ENCODE measurements around the gene RHOV. TPM values are rescaled to one million over a fixed set of nuclear protein-coding genes. Genes with fewer than 3 reads are reported as not detected.

RHOV gene
- total and polyA plus RNA-seq, 12 donors, result 0.11 to 0.34 (median 0.15) TPM; not detected in 8

DNA sequence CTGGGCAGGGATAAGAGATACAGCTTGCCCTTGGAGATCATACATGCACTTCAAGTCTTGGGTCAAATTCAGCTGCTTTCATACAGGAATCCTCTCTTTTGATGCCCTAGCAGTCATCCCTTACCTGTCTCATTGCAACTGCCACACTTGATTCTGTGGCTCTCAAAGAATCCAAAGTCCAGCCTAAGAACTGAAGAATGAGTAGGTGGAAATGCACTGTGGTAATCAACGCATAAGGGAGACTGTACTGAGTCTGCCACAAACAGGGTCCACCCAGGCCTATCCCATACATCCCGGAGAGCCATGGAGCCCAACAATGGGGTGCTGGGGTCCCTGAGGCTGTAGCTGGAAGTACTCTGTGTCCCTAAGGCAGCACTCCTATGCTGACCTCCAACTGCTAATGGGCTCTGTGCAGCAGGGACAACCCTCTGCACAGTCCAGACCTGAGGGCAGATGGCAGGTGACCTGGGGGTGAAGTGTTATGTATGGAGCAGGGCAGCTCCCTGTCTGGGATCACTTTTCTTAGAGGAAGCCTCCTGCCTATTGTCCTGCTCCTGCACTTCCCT is 18.5 kb upstream of the RHOV start:
- no peaks in the 10 kb centered on the region for H3K9me3 ChIP-seq (replicated peaks in 1 of 3)
- H3K4me1 ChIP-seq (replicated peaks in 1 of 2), result peaks cover 0 to 17% of the 10 kb centered on the region in 2 donors
- H3K4me3 ChIP-seq, result no peak overlapping the region
- H3K27me3 ChIP-seq, result no peaks in the 10 kb centered on the region
- TF ChIP-seq, protein P1, sequence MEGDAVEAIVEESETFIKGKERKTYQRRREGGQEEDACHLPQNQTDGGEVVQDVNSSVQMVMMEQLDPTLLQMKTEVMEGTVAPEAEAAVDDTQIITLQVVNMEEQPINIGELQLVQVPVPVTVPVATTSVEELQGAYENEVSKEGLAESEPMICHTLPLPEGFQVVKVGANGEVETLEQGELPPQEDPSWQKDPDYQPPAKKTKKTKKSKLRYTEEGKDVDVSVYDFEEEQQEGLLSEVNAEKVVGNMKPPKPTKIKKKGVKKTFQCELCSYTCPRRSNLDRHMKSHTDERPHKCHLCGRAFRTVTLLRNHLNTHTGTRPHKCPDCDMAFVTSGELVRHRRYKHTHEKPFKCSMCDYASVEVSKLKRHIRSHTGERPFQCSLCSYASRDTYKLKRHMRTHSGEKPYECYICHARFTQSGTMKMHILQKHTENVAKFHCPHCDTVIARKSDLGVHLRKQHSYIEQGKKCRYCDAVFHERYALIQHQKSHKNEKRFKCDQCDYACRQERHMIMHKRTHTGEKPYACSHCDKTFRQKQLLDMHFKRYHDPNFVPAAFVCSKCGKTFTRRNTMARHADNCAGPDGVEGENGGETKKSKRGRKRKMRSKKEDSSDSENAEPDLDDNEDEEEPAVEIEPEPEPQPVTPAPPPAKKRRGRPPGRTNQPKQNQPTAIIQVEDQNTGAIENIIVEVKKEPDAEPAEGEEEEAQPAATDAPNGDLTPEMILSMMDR (IDR thresholded peaks at IDR 0.05), result no peak
- TF ChIP-seq POLR2A (IDR thresholded peaks at IDR 0.05), result no peak
- no peak overlapping the region for H3K27ac ChIP-seq
- DNase-seq, result no peak
- H3K36me3 ChIP-seq (replicated peaks in 1 of 2), result peaks cover 0 to 18% of the 10 kb centered on the region in 2 donors
- intact Hi-C loops (cut with DNase I), result loop anchor here (2.0 to 10.0 kb wide), 4 partner anchors 34 to 198 kb away; partner anchors contain the start of gene RAD51 (in 1 of the 2)
- 70 to 86% (median 81%) methylated on average over 2 of the region's 2 CpGs for WGBS, 4 donors

GRCh38 chr15:40891810-40892446 is 17.9 kb upstream of the RHOV start:
- Histone ChIP-seq H3K27me3 (no peaks in the 10 kb centered on the region), H3K4me3 (no peak overlapping the region), H3K4me1 (replicated peaks in 1 of 2) (peaks cover 0 to 11% of the 10 kb centered on the region in 2 donors), H3K27ac (no peak overlapping the region), H3K9me3 (replicated peaks in 1 of 3) (no peaks in the 10 kb centered on the region), H3K36me3 (replicated peaks in 1 of 2) (peaks cover 0 to 12% of the 10 kb centered on the region in 2 donors)
- TF ChIP-seq, protein P1 (IDR thresholded peaks at IDR 0.05), result peak; percentile 52 to 71 (median 62)
- TF ChIP-seq POLR2A (IDR thresholded peaks at IDR 0.05), result no peak
- 5 to 9% (median 8%) methylated on average over 4 of the region's 4 CpGs for WGBS, 4 donors
- intact Hi-C loops (cut with DNase I), result loop anchor here (2.0 to 10.0 kb wide), 4 partner anchors 33 to 197 kb away; partner anchors contain the start of gene RAD51 (in 1 of the 2)
- DNase-seq, result peak in 5 of 7 donors; percentile 36 to 71 (median 60)

DNA sequence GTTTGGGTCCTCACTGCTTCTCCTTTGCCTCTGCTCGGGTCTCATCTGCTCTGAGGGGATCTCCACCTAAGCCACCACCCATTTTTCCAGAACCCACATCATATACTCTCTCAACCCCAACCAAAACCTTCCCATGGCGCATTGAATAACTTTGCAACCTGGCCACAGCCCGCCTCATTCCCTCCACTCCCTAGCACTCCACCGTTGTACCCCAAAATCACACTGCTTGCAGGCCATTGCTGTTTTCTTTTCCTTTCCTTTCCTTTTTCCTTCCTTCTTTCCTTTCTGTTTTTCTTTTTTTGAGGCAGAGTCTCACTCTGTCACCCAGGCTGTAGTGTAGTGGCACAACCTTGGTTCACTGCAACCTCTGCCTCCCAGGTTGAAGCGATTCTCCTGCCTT is 17.1 kb upstream of the RHOV start:
- no peaks in the 10 kb centered on the region for H3K27me3 ChIP-seq
- H3K36me3 ChIP-seq (replicated peaks in 1 of 2), result peaks cover 0 to 4% of the 10 kb centered on the region in 2 donors
- DNase-seq, result no peak
- no peaks in the 10 kb centered on the region for H3K9me3 ChIP-seq (replicated peaks in 1 of 3)
- peaks cover 0 to 11% of the 10 kb centered on the region in 2 donors for H3K4me1 ChIP-seq (replicated peaks in 1 of 2)
- intact Hi-C loops (cut with DNase I), result loop anchor here (5.0 to 10.0 kb wide), 3 partner anchors 34 to 196 kb away; partner anchors contain the start of gene RAD51 (in 1 of the 2)
- TF ChIP-seq POLR2A (IDR thresholded peaks at IDR 0.05), result no peak
- TF ChIP-seq, protein P1 (IDR thresholded peaks at IDR 0.05), result no peak
- 74 to 81% (median 76%) methylated on average over 5 of the region's 5 CpGs for WGBS, 4 donors
- H3K27ac ChIP-seq, result no peak overlapping the region
- no peak overlapping the region for H3K4me3 ChIP-seq

DNA sequence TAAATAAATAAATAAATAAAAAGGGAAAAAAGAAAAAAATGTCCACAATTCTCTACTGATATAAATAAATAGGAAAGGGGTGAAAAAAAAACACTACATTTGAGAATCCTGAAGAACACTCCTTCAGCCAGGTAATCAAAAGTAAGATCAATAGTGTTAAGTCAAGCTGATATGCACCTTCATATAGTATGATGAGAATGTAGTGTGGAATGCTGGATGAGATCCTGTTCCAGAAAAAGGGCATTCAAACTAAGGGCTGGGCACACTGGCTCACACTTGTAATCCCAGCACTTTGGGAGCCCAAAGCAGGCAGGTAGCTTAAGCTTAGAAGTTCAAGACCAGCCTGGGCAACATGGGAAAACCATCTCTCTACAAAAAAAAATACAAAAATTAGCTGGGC is 15.1 kb upstream of the RHOV start:
- no peaks in the 10 kb centered on the region for H3K27me3 ChIP-seq
- H3K4me3 ChIP-seq, result no peak overlapping the region
- no peaks in the 10 kb centered on the region for H3K36me3 ChIP-seq (replicated peaks in 1 of 2)
- no peak for DNase-seq
- no peak overlapping the region for H3K27ac ChIP-seq
- H3K9me3 ChIP-seq (replicated peaks in 1 of 3), result no peaks in the 10 kb centered on the region
- intact Hi-C loops (cut with DNase I), result loop anchor here in 1 of 2 donors (10.0 kb wide), 1 partner anchor 284 kb away; no protein-coding TSS in a partner anchor
- no peaks in the 10 kb centered on the region for H3K4me1 ChIP-seq (replicated peaks in 1 of 2)
- TF ChIP-seq, protein P1 (IDR thresholded peaks at IDR 0.05), result no peak
- TF ChIP-seq POLR2A (IDR thresholded peaks at IDR 0.05), result no peak
